ENCODE data around the gene GYPA. TPM values are rescaled to one million over a fixed set of nuclear protein-coding genes. Genes with fewer than 3 reads are reported as not detected.
"Not testable (repeated sequence)": the region's sequence is repeated elsewhere in the genome, so short reads cannot be mapped to it uniquely, and the experiment has no call there.

The GYPA gene
- total and polyA plus RNA-seq, 4 donors, result 338 TPM; not detected in 3

DNA sequence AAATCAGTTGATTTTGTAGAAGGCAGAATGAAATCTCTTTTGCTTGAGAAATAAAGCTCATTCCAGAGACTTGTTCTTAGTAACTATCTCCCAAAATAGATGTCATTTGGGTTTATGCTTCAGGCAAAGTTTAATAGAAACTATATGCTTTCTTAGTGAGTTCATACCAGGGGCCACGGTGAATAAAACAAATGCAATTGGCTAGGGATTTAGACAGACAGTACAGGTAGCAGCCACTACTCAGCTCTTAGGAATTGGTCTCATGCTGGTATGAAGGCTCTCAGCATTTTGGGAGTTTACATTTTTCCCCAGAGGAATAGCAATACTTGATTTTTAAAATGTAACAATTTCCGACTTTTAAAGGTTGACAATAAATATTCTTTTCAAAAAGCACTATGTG lies 27.0 kb downstream of the GYPA start:
- Histone ChIP-seq H3K27ac (ENCODE audit: low read depth in 1 of 2, low read length in 2 of 2) (no peak overlapping the region), H3K36me3 (ENCODE audit: control insufficient read depth in 4 of 4, insufficient read depth in 3 of 4, low read depth in 1 of 4, low read length in 3 of 4) (no peaks in the 10 kb centered on the region), H3K9ac (ENCODE audit: low read depth in 1 of 2, low read length in 2 of 2) (no peak overlapping the region), H3K27me3 (ENCODE audit: control insufficient read depth in 4 of 4, insufficient read depth in 4 of 4, low read length in 3 of 4) (no peaks in the 10 kb centered on the region), H3K4me1 (ENCODE audit: control insufficient read depth in 4 of 4, insufficient read depth in 4 of 4, low read length in 3 of 4) (no peaks in the 10 kb centered on the region), H3K9me3 (ENCODE audit: control insufficient read depth in 4 of 4, low read length in 3 of 4) (no peaks in the 10 kb centered on the region), H3K4me3 (ENCODE audit: low read depth in 1 of 3, low read length in 3 of 3) (no peak overlapping the region)
- 69% methylated on average over 2 of the region's 2 CpGs for WGBS
- TF ChIP-seq GABPA (IDR thresholded peaks at IDR 0.05 in 1 of 2, conservative IDR thresholded peaks at IDR 0.05 in 1 of 2), result no peak
- TF ChIP-seq, protein P1, sequence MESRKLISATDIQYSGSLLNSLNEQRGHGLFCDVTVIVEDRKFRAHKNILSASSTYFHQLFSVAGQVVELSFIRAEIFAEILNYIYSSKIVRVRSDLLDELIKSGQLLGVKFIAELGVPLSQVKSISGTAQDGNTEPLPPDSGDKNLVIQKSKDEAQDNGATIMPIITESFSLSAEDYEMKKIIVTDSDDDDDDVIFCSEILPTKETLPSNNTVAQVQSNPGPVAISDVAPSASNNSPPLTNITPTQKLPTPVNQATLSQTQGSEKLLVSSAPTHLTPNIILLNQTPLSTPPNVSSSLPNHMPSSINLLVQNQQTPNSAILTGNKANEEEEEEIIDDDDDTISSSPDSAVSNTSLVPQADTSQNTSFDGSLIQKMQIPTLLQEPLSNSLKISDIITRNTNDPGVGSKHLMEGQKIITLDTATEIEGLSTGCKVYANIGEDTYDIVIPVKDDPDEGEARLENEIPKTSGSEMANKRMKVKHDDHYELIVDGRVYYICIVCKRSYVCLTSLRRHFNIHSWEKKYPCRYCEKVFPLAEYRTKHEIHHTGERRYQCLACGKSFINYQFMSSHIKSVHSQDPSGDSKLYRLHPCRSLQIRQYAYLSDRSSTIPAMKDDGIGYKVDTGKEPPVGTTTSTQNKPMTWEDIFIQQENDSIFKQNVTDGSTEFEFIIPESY (IDR thresholded peaks at IDR 0.05), result no peak
- TF ChIP-seq RXRA (IDR thresholded peaks at IDR 0.05), result no peak
- TF ChIP-seq, protein P2, sequence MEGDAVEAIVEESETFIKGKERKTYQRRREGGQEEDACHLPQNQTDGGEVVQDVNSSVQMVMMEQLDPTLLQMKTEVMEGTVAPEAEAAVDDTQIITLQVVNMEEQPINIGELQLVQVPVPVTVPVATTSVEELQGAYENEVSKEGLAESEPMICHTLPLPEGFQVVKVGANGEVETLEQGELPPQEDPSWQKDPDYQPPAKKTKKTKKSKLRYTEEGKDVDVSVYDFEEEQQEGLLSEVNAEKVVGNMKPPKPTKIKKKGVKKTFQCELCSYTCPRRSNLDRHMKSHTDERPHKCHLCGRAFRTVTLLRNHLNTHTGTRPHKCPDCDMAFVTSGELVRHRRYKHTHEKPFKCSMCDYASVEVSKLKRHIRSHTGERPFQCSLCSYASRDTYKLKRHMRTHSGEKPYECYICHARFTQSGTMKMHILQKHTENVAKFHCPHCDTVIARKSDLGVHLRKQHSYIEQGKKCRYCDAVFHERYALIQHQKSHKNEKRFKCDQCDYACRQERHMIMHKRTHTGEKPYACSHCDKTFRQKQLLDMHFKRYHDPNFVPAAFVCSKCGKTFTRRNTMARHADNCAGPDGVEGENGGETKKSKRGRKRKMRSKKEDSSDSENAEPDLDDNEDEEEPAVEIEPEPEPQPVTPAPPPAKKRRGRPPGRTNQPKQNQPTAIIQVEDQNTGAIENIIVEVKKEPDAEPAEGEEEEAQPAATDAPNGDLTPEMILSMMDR (IDR thresholded peaks at IDR 0.05; ENCODE audit: low read depth, low read length, missing input control), result no peak
- no peak for TF ChIP-seq RAD21 (IDR thresholded peaks at IDR 0.05)
- TF ChIP-seq JUND (IDR thresholded peaks at IDR 0.05), result no peak
- no peak for TF ChIP-seq HNF4A (conservative IDR thresholded peaks at IDR 0.05)
- DNase-seq (ENCODE audit: low spot score), result no peak

DNA sequence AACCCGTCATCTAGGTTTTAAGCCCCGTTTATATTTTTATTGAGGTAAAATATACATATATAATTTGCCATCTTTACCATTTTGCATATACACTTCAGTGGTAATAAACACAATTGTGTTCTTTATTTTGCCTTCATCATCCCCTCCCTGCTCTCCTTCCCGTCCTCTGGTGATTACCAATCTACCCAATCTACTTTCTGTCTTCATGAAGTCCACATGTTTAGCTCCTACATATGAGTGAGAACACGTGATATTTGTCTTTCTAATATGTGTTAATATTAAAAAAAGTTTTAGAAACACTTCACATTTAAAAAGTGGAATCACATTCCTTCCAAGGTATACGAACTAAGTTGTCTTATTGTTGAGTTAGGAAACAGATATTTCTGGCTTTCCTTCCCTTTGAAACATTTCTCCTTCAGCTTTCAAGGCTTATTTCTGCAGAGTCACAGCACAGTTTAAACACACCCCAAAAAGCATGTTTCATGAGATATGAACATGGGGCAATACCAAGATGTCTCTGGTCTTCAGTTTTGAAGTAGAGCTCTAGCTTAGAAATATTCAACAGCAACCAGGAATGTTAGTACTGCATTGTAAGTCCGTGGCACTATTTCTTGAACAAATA lies 35.9 kb downstream of the GYPA start:
- no peak overlapping the region for H3K4me3 ChIP-seq (ENCODE audit: low read depth in 1 of 3, low read length in 3 of 3)
- WGBS, result 67% methylated on average over 6 of the region's 6 CpGs
- TF ChIP-seq, protein P3, sequence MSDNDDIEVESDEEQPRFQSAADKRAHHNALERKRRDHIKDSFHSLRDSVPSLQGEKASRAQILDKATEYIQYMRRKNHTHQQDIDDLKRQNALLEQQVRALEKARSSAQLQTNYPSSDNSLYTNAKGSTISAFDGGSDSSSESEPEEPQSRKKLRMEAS (IDR thresholded peaks at IDR 0.05), result no peak
- TF ChIP-seq TAF1 (conservative IDR thresholded peaks at IDR 0.05), result no peak
- no peak for TF ChIP-seq GABPA (IDR thresholded peaks at IDR 0.05 in 1 of 2, conservative IDR thresholded peaks at IDR 0.05 in 1 of 2)
- TF ChIP-seq, protein P4, sequence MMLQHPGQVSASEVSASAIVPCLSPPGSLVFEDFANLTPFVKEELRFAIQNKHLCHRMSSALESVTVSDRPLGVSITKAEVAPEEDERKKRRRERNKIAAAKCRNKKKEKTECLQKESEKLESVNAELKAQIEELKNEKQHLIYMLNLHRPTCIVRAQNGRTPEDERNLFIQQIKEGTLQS (IDR thresholded peaks at IDR 0.05), result no peak
- no peak for TF ChIP-seq EGR1 (IDR thresholded peaks at IDR 0.05; ENCODE audit: low read depth in 2 of 2)
- no peak for TF ChIP-seq NR2F2 (IDR thresholded peaks at IDR 0.05)
- no peak for TF ChIP-seq JUND (IDR thresholded peaks at IDR 0.05)
- TF ChIP-seq FOXA1 (IDR thresholded peaks at IDR 0.05), result no peak
- no peak for TF ChIP-seq RXRA (IDR thresholded peaks at IDR 0.05)

DNA sequence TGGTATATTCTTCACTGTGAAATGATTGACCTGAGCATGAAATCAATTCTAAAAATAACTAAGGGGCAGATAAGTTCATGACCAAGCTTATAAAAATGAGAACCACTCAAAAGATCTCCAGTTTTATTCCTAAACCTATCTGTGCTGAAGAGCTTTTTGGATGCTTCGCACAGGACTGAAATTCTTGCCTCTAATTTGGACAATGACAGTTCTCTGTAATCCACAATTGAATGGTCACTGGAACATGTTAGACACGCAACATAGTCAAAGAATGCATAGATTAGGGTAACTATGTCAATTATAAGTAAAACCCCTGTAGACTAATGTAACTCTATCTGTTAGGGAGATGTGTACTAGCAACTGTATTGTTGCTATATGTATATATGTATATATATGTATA lies 42.7 kb downstream of the GYPA start:
- H3K4me1 ChIP-seq (ENCODE audit: control insufficient read depth in 4 of 4, insufficient read depth in 4 of 4, low read length in 3 of 4); H3K9me3 ChIP-seq (ENCODE audit: control insufficient read depth in 4 of 4, low read length in 3 of 4); H3K27ac ChIP-seq (ENCODE audit: low read depth in 1 of 2, low read length in 2 of 2); H3K36me3 ChIP-seq (ENCODE audit: control insufficient read depth in 4 of 4, insufficient read depth in 3 of 4, low read depth in 1 of 4, low read length in 3 of 4); H3K9ac ChIP-seq (ENCODE audit: low read depth in 1 of 2, low read length in 2 of 2); DNase-seq (ENCODE audit: low spot score); H3K27me3 ChIP-seq (ENCODE audit: control insufficient read depth in 4 of 4, insufficient read depth in 4 of 4, low read length in 3 of 4); H3K4me3 ChIP-seq (ENCODE audit: low read depth in 1 of 3, low read length in 3 of 3): not testable (repeated sequence)
- WGBS, result 75% methylated on average over 2 of the region's 2 CpGs

More for the DNA sequence above, 35.9 kb downstream of the GYPA start:
- no peak overlapping the region for H3K9ac ChIP-seq (ENCODE audit: low read depth in 1 of 2, low read length in 2 of 2)
- DNase-seq (ENCODE audit: low spot score), result no peak
- H3K9me3 ChIP-seq (ENCODE audit: control insufficient read depth in 4 of 4, low read length in 3 of 4), result no peaks in the 10 kb centered on the region
- no peaks in the 10 kb centered on the region for H3K4me1 ChIP-seq (ENCODE audit: control insufficient read depth in 4 of 4, insufficient read depth in 4 of 4, low read length in 3 of 4)
- H3K36me3 ChIP-seq (ENCODE audit: control insufficient read depth in 4 of 4, insufficient read depth in 3 of 4, low read depth in 1 of 4, low read length in 3 of 4), result no peaks in the 10 kb centered on the region
- H3K27me3 ChIP-seq (ENCODE audit: control insufficient read depth in 4 of 4, insufficient read depth in 4 of 4, low read length in 3 of 4), result no peaks in the 10 kb centered on the region
- no peak overlapping the region for H3K27ac ChIP-seq (ENCODE audit: low read depth in 1 of 2, low read length in 2 of 2)

DNA sequence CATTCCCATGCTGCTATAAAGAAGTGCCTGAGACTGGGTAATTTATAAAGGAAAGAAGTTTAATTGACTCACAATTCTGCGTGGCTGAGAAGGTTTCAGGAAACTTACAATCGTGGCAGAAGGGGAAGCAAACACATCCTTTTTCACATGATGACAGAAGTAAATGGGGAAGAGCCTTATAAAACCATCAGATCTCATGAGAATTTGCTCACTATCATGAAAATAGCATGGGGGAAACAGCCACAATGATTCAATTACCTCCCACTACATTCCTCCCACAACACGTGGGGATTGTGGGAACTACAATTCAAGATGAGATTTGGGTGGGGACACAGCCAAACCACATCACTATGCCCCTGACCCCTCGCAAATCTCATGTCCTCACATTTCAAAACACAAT lies 46.5 kb downstream of the GYPA start:
- not testable (repeated sequence) for H3K4me1 ChIP-seq (ENCODE audit: control insufficient read depth in 4 of 4, insufficient read depth in 4 of 4, low read length in 3 of 4); H3K27me3 ChIP-seq (ENCODE audit: control insufficient read depth in 4 of 4, insufficient read depth in 4 of 4, low read length in 3 of 4); H3K9ac ChIP-seq (ENCODE audit: low read depth in 1 of 2, low read length in 2 of 2); H3K36me3 ChIP-seq (ENCODE audit: control insufficient read depth in 4 of 4, insufficient read depth in 3 of 4, low read depth in 1 of 4, low read length in 3 of 4); DNase-seq (ENCODE audit: low spot score); H3K9me3 ChIP-seq (ENCODE audit: control insufficient read depth in 4 of 4, low read length in 3 of 4); H3K27ac ChIP-seq (ENCODE audit: low read depth in 1 of 2, low read length in 2 of 2); H3K4me3 ChIP-seq (ENCODE audit: low read depth in 1 of 3, low read length in 3 of 3)
- 50% methylated on average over 4 of the region's 4 CpGs for WGBS

DNA sequence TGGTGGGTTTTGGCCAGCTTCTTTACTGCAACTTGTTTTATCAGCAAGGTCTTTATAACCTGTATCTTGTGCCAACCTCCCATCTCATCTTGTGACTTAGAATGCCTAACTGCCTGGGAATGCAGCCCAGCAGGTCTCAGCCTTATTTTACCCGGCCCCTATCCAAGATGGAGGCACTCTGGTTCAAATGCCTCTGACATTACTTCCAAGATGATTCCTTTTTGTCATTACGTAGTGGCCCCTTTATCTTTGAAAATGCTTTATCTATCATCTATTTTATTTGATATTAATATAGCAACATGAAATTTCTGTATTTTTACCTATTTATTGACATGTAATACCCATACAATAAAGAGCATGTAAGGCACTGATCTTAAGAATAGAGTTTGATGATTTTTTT lies 49.3 kb downstream of the GYPA start:
- not testable (repeated sequence) for DNase-seq (ENCODE audit: low spot score); H3K27ac ChIP-seq (ENCODE audit: low read depth in 1 of 2, low read length in 2 of 2); H3K4me3 ChIP-seq (ENCODE audit: low read depth in 1 of 3, low read length in 3 of 3); H3K27me3 ChIP-seq (ENCODE audit: control insufficient read depth in 4 of 4, insufficient read depth in 4 of 4, low read length in 3 of 4); H3K36me3 ChIP-seq (ENCODE audit: control insufficient read depth in 4 of 4, insufficient read depth in 3 of 4, low read depth in 1 of 4, low read length in 3 of 4); H3K4me1 ChIP-seq (ENCODE audit: control insufficient read depth in 4 of 4, insufficient read depth in 4 of 4, low read length in 3 of 4); H3K9me3 ChIP-seq (ENCODE audit: control insufficient read depth in 4 of 4, low read length in 3 of 4); H3K9ac ChIP-seq (ENCODE audit: low read depth in 1 of 2, low read length in 2 of 2)
- 83% methylated on average over 2 of the region's 2 CpGs for WGBS
